Measurements from ENCODE around the gene SLC7A4.
"Not testable (repeated sequence)": the region's sequence is repeated elsewhere in the genome, so short reads cannot be mapped to it uniquely, and the experiment has no call there.

SLC7A4 gene

GRCh38 chr22:21068681-21069276 lies 36.4 kb upstream of the SLC7A4 start:
- no peak for TF ChIP-seq ZFX (IDR thresholded peaks at IDR 0.05; ENCODE audit: borderline replicate concordance)
- no peak for TF ChIP-seq CTCF (IDR thresholded peaks at IDR 0.05)
- no peak overlapping the region for H3K27ac ChIP-seq

GRCh38 chr22:21067901-21068680 lies 35.7 kb upstream of the SLC7A4 start:
- H3K27ac ChIP-seq = no peak overlapping the region
- TF ChIP-seq CTCF (IDR thresholded peaks at IDR 0.05) (no peak), ZFX (IDR thresholded peaks at IDR 0.05; ENCODE audit: borderline replicate concordance) (no peak)

GRCh38 chr22:21067075-21067900 lies 34.9 kb upstream of the SLC7A4 start:
- TF ChIP-seq CTCF (IDR thresholded peaks at IDR 0.05) (no peak), ZFX (IDR thresholded peaks at IDR 0.05; ENCODE audit: borderline replicate concordance) (no peak)
- no peak overlapping the region for H3K27ac ChIP-seq

- no peak overlapping the region for H3K27ac ChIP-seq
- TF ChIP-seq ZFX (IDR thresholded peaks at IDR 0.05; ENCODE audit: borderline replicate concordance) = no peak
- TF ChIP-seq CTCF (IDR thresholded peaks at IDR 0.05) = no peak
Measured at GRCh38 chr22:21064917-21065864, 32.8 kb upstream of the SLC7A4 start.

- not testable (repeated sequence) for H3K27ac ChIP-seq
Measured at GRCh38 chr22:21064425-21064824, 32.1 kb upstream of the SLC7A4 start.

GRCh38 chr22:21061660-21062321 lies 29.4 kb upstream of the SLC7A4 start:
- H3K27ac ChIP-seq = not testable (repeated sequence)

GRCh38 chr22:21060363-21060762 lies 28.0 kb upstream of the SLC7A4 start:
- H3K27ac ChIP-seq = not testable (repeated sequence)

- TF ChIP-seq CTCF (IDR thresholded peaks at IDR 0.05) (no peak), ZFX (IDR thresholded peaks at IDR 0.05; ENCODE audit: borderline replicate concordance) (no peak)
- H3K27ac ChIP-seq = no peak overlapping the region
Measured at GRCh38 chr22:21055880-21056319, 23.5 kb upstream of the SLC7A4 start.
